ENCODE data around the gene CCDC117.

DNA sequence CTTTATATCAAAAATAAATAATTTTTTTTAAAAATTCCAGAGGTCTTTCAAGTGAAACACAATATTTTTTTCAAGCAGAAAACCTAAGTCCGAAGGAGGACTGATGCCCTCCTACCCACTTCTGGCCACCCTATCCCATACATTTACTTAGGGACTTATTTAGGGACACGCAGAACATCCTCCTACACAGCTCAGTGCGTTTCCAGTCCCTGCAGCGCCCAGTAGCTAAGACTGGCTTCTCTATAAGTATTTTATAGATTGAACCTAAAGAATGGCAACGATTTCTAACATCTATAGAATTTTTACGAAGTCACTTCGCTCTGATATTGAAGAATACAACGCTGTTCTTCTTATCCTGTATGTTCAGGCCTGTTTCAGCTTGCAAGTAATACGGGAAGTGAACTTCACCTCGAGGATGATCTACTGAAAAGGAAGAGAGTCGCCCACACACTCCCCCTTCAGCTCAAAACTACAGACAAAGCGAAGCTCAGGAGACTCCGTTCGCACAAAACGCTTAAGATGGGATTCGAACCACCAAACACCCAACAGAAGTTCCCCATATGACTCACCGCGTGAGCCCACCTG lies 31.2 kb upstream of the CCDC117 start:
- no peak for TF ChIP-seq CTCF (conservative IDR thresholded peaks at IDR 0.05 in 1 of 2, IDR thresholded peaks at IDR 0.05 in 1 of 2; ENCODE audit: low read depth in 1 of 2, low read length in 2 of 2)
- no peak for TF ChIP-seq EZH2 (IDR thresholded peaks at IDR 0.05; ENCODE audit: low read length, missing control alignments)
